Measurements from ENCODE around the gene CENPA.
A peak's percentile ranks its signal among the peaks of the same experiment; 100 is the strongest.

CENPA gene

DNA sequence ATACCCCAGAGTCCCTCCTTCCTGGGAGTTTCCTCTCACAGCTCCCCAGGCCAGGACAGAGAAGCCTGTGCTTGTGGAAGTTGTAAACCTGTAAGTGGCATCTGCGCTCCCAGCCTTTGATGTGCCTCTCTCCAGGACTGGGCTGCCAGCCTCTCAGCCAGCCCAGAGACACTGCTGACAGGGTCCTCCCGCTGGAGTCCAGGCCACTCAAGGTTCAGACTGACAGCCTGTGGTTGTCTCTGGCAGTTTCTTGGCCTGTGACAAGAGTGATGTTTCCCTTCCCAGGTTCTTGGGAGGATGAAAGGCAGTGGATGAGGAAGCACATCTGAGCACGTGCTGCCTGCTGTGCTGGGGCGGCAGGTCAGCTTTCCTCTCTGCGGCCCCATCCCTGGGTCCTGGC lies 18.7 kb upstream of the CENPA start:
- H3K4me3 Mint-ChIP-seq, result no peak overlapping the region
- no peak for DNase-seq
- no peaks in the 10 kb centered on the region for H3K9me3 Mint-ChIP-seq
- H3K4me1 Mint-ChIP-seq (ENCODE audit: low read depth in 2 of 2), result peaks cover 54 to 55% of the 10 kb centered on the region in 2 donors
- peaks cover 15% of the 10 kb centered on the region for H3K36me3 Mint-ChIP-seq (ENCODE audit: insufficient read depth)
- no peak for ATAC-seq (replicated peaks)
- peak overlapping the region in 1 of 2 donors; percentile 95 for H3K27ac Mint-ChIP-seq
- no peaks in the 10 kb centered on the region for H3K27me3 Mint-ChIP-seq

DNA sequence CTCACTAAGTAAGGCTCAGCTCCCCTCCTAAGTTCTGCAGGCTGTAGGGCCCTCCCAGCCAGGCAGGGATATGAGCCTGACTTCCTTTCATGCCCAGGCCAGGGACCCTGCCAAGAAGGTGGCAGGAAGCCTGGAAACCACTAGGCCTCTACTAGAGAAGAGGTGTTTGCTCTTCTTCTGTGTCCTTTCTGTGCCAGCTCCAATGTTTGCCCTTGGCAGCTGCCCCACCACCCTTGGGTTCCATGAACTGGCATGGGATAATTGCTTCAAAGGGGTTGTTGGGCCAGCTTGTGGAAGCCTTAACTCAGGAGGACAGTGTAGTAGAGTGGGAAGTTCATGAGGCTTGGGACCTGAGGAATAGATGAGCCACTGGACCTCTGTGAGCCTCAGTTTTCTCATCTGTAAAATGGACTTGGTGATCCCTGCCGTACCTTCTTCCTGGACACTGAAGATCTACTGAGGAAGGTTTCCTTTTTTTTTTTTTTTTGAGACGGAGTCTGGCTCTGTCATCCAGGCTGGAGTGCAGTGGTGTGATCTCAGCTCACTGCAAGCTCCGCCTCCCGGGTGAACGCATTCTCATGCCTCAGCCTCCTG lies 17.9 kb upstream of the CENPA start:
- Mint-ChIP-seq H3K36me3 (ENCODE audit: insufficient read depth) (peaks cover 15% of the 10 kb centered on the region), H3K27ac (peak overlapping the region in 1 of 2 donors; percentile 95), H3K4me1 (ENCODE audit: low read depth in 2 of 2) (peaks cover 62 to 63% of the 10 kb centered on the region in 2 donors)

DNA sequence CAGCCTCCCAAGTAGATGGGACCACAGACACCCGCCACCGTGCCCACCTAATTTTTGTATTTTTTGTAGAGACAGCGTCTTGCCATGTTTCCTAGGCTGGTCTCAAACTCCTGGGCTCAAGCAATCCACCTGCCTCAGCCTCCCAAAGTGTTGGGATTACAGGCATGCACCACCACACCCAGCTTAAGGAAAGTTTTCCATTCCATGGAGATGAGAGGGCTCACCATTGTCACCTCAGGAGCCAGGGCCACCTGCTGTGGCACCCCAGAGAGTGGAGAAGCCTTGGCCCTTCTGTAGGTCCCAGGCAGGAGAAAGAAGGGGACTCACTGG lies 17.1 kb upstream of the CENPA start:
- Mint-ChIP-seq H3K36me3 (ENCODE audit: insufficient read depth) (peaks cover 15% of the 10 kb centered on the region), H3K4me3 (peak overlapping the region in 1 of 2 donors; percentile 40), H3K9me3 (no peaks in the 10 kb centered on the region), H3K4me1 (ENCODE audit: low read depth in 2 of 2) (peaks cover 61 to 65% of the 10 kb centered on the region in 2 donors), H3K27ac (peak overlapping the region; percentile 83 to 88), H3K27me3 (no peaks in the 10 kb centered on the region)
- ATAC-seq (replicated peaks), result no peak
- no peak for DNase-seq

More for the DNA sequence above, 17.9 kb upstream of the CENPA start:
- ATAC-seq (replicated peaks) (no peak), DNase-seq (no peak)
- H3K27me3 Mint-ChIP-seq, result no peaks in the 10 kb centered on the region
- H3K9me3 Mint-ChIP-seq, result no peaks in the 10 kb centered on the region
- no peak overlapping the region for H3K4me3 Mint-ChIP-seq

DNA sequence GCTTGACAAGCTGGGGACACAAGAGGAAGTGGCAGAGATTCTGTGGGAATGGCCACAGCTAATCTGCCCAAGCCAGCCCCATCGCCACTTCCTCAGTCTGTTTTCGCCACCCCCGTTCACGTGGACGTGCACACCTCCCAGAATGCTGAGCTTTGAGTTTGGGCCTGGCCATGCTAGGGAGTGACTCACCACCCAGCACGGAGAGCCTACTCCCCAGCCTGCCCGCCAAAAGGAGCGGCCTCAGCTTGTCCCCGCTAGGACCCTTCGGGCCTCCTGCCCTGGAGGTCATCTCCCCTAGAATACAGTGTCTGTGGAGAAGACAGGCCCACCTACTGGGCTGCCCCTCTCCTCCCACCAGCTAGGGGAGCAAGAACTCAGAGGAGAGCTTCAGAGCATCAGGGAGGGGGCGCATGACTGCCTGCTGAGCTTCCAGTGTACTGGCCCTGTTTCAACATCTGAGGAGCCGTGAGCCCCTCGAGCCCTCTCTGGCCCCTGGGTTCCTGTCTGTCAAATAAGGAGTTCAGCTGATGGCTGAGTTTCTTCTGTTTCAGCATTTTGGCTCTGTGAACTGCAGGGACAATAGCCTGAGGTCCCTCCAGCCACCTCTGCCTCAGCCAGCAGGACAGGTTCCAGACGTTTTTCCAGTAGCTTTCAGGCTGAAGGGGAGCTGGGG lies 16.6 kb upstream of the CENPA start:
- peak overlapping the region in 1 of 2 donors; percentile 40 for H3K4me3 Mint-ChIP-seq
- ATAC-seq (replicated peaks) (no peak), DNase-seq (no peak)
- H3K27me3 Mint-ChIP-seq, result no peaks in the 10 kb centered on the region
- peaks cover 15% of the 10 kb centered on the region for H3K36me3 Mint-ChIP-seq (ENCODE audit: insufficient read depth)
- peak overlapping the region; percentile 83 to 88 for H3K27ac Mint-ChIP-seq
- H3K9me3 Mint-ChIP-seq, result no peaks in the 10 kb centered on the region
- peaks cover 61 to 65% of the 10 kb centered on the region in 2 donors for H3K4me1 Mint-ChIP-seq (ENCODE audit: low read depth in 2 of 2)

DNA sequence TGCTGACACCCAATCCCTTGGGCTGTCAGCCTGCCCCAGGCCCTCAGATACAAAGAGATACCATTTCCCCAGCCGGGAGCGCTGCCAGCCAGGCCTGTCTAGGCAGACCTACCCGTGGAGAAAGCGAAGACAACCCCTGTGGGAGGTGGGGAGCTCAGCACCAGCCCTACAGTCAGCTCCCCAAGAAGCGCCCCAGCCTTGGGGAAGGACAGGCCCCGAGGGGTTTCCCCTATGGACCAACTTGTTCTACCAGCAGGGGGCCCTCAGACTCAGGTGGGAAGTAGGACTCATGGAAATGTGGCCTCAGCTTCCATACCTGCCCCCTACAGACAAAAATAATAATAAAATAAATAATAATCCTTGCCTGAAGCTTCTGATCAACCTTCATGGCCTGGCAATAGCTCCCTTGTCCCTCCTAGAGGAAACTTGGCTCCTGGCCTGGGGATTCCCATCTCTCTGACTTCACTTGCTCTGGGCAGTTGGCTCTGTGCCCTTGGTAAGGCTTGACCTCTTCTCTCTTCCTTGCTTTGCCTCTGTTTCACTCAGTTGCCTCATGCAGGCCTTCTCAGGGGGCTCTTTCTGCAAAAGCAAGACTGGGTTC lies 14.8 kb upstream of the CENPA start:
- H3K27me3 Mint-ChIP-seq, result no peaks in the 10 kb centered on the region
- no peak for ATAC-seq (replicated peaks)
- peaks cover 20% of the 10 kb centered on the region for H3K36me3 Mint-ChIP-seq (ENCODE audit: insufficient read depth)
- peak in 1 of 3 experiments; percentile 18 for DNase-seq
- peaks cover 44 to 49% of the 10 kb centered on the region in 2 donors for H3K4me1 Mint-ChIP-seq (ENCODE audit: low read depth in 2 of 2)
- H3K9me3 Mint-ChIP-seq, result no peaks in the 10 kb centered on the region
- H3K27ac Mint-ChIP-seq, result peak overlapping the region; percentile 90
- no peak overlapping the region for H3K4me3 Mint-ChIP-seq

DNA sequence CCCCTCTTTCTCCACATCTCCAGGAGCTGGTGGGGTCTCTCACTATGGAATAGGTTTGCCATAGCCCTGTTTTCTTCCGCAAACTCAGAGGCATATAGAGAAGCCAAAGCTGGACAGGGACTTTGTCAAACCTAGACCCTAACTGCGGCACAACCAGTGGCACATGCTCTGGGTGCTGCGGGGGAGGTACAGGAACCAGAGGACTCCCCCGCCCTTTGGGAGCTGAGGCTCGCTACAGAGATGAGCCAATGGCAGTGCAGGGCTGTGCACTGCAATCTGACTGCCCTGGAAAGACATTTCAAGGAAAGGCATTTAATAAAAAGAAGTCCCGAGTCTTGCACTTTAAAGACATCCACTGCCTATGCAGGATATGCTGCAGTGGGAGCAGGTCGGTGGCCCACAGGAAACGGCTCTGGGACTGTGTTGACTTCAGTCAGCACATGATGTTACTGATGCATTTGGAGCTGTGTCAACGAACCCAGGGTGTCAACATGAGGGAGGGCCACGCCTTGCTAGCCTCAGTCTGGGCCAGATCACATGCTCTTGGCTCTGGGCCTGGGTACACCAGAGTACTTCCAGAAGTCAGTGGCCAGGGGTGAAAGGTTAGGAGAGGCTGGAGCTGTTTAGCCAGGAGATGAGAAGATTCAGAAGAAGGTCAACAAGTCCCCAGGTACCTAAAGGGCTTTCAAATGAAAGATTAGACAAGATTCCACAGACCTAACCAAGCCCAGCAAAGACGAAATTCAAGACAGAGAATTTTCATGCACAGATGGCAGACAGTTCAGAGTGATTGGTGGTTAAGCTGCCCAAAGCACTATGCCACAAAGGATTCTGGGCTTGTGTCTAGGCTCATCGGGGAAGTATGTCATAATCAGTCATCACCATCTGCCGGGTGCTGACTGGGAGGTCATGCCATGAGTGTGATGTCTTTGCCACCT lies 13.5 kb upstream of the CENPA start:
- H3K4me3 Mint-ChIP-seq, result peak overlapping the region; percentile 13 to 23
- no peaks in the 10 kb centered on the region for H3K9me3 Mint-ChIP-seq
- DNase-seq (peak; percentile 28 to 48 (median 34)), ATAC-seq (replicated peaks) (peak; percentile 82)
- H3K4me1 Mint-ChIP-seq (ENCODE audit: low read depth in 2 of 2), result peaks cover 48 to 51% of the 10 kb centered on the region in 2 donors
- H3K27ac Mint-ChIP-seq, result peak overlapping the region; percentile 90
- no peaks in the 10 kb centered on the region for H3K27me3 Mint-ChIP-seq
- H3K36me3 Mint-ChIP-seq (ENCODE audit: insufficient read depth), result peaks cover 31% of the 10 kb centered on the region

DNA sequence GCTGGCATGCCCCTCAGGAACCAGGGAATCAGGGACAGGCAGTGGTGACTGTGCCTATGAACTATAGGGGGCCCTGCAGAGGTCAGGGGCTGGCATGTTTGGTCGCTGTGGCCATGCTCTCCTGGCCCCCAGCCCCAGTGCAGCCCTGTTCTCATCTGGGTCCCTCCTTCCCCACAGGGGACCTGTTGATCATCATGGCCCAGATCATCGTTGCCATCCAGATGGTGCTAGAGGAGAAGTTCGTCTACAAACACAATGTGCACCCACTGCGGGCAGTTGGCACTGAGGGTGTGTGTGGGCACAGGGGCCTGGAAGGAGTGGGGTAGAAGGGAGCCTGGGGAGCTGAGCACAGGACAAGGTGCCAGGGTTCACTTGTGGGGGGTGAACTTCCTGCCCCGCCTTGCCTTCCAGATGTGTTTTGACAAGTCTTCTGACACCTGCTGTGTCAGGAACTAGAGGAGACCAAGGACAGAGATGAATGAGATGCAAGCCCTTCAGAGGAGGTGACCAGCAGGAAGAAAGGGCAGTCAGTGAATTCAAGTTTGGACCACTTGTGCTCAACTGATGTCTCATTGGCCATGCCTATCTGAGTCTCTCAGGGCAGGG lies 9.6 kb upstream of the CENPA start:
- Mint-ChIP-seq H3K27me3 (no peaks in the 10 kb centered on the region), H3K36me3 (ENCODE audit: insufficient read depth) (peaks cover 55% of the 10 kb centered on the region), H3K27ac (peak overlapping the region; percentile 62 to 87), H3K4me3 (no peak overlapping the region), H3K4me1 (ENCODE audit: low read depth in 2 of 2) (peaks cover 25 to 26% of the 10 kb centered on the region in 2 donors), H3K9me3 (no peaks in the 10 kb centered on the region)
- ATAC-seq (replicated peaks) (no peak), DNase-seq (no peak)

DNA sequence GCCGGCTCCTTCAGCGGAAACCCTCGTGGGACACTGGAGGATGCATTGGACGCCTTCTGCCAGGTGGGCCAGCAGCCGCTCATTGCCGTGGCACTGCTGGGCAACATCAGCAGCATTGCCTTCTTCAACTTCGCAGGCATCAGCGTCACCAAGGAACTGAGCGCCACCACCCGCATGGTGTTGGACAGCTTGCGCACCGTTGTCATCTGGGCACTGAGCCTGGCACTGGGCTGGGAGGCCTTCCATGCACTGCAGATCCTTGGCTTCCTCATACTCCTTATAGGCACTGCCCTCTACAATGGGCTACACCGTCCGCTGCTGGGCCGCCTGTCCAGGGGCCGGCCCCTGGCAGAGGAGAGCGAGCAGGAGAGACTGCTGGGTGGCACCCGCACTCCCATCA lies 7.8 kb upstream of the CENPA start:
- H3K27ac Mint-ChIP-seq, result peak overlapping the region in 1 of 2 donors; percentile 59
- H3K4me1 Mint-ChIP-seq (ENCODE audit: low read depth in 2 of 2), result peaks cover 8 to 9% of the 10 kb centered on the region in 2 donors
- H3K27me3 Mint-ChIP-seq, result no peaks in the 10 kb centered on the region
- H3K36me3 Mint-ChIP-seq (ENCODE audit: insufficient read depth), result peaks cover 51% of the 10 kb centered on the region
- H3K4me3 Mint-ChIP-seq, result no peak overlapping the region
- ATAC-seq (replicated peaks), result no peak
- DNase-seq, result no peak
- no peaks in the 10 kb centered on the region for H3K9me3 Mint-ChIP-seq

DNA sequence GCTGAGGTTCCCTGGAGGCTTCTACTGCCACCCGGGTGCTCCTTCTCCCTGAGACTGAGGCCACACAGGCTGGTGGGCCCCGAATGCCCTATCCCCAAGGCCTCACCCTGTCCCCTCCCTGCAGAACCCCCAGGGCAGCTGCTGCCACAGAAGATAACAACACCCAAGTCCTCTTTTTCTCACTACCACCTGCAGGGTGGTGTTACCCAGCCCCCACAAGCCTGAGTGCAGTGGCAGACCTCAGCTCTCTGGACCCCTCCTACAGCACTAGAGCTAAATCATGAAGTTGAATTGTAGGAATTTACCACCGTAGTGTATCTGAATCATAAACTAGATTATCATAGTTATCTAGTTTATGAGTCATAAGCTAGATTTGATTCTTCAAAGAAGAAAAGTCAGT lies 7.3 kb upstream of the CENPA start:
- peaks cover 51% of the 10 kb centered on the region for H3K36me3 Mint-ChIP-seq (ENCODE audit: insufficient read depth)
- H3K27me3 Mint-ChIP-seq, result no peaks in the 10 kb centered on the region
- no peaks in the 10 kb centered on the region for H3K9me3 Mint-ChIP-seq
- H3K27ac Mint-ChIP-seq, result peak overlapping the region in 1 of 2 donors; percentile 59
- no peak for ATAC-seq (replicated peaks)
- peaks cover 8 to 9% of the 10 kb centered on the region in 2 donors for H3K4me1 Mint-ChIP-seq (ENCODE audit: low read depth in 2 of 2)
- no peak for DNase-seq
- no peak overlapping the region for H3K4me3 Mint-ChIP-seq

DNA sequence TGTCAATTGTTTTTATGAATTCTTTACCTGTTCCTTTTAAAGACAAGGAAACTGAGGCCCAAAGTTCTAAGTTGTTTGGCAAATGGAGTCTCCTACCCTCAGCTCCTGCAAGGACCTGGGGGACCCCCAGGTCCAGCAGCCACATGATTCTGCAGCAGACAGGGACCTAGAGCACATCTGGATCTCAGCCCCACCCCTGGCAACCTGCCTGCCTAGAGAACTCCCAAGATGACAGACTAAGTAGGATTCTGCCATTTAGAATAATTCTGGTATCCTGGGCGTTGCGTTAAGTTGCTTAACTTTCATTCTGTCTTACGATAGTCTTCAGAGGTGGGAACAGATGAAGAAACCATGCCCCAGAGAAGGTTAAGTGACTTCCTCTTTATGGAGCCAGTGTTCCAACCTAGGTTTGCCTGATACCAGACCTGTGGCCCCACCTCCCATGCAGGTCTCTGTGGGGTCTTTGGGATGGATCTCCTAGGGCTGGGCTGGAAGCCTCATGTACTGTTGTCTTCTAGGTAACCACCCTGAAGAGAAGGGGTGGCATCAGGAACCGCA lies 5.6 kb upstream of the CENPA start:
- no peak for DNase-seq
- Mint-ChIP-seq H3K9me3 (no peaks in the 10 kb centered on the region), H3K36me3 (ENCODE audit: insufficient read depth) (peaks cover 48% of the 10 kb centered on the region), H3K27me3 (no peaks in the 10 kb centered on the region), H3K4me3 (no peak overlapping the region), H3K4me1 (ENCODE audit: low read depth in 2 of 2) (peaks cover 10 to 12% of the 10 kb centered on the region in 2 donors), H3K27ac (peak overlapping the region; percentile 44 to 83)
- ATAC-seq (replicated peaks), result no peak

DNA sequence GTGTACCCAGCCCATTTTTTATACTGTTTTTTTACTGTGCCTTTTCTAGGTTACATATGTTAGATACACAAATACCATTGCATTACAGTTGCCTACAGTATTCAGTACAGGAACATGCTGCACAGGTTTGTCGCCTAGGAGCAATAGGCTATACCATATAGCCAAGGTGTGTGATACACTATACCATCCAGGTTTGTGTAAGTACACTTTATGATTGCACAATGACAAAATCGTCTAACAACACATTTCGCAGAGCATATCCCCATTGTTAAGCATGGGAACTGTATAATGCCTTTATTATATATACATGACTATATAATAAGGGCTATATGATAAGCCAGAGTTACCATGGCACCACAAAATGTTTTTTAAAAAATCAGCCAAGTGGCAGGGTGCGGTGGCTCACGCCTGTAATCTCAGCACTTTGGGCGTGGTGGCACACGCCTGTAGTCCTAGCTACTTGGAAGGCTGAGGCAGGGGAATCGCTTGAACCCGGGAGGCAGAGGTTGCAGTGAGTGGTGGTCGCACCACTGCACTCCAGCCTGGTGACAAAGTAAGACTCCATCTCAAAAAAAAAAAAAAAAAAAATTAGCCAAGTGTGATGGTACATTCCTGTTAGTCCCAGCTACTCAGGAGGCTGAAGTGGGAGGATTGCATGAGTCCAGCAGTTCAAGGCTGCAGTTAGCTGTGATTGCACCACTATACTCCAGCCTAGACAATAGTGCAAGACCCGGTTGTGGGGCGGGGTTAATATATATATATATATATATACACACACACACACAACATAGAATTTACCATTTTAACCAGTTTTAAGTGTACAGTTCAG lies 2.8 kb upstream of the CENPA start:
- H3K4me1 Mint-ChIP-seq (ENCODE audit: low read depth in 2 of 2), result peaks cover 11 to 13% of the 10 kb centered on the region in 2 donors

DNA sequence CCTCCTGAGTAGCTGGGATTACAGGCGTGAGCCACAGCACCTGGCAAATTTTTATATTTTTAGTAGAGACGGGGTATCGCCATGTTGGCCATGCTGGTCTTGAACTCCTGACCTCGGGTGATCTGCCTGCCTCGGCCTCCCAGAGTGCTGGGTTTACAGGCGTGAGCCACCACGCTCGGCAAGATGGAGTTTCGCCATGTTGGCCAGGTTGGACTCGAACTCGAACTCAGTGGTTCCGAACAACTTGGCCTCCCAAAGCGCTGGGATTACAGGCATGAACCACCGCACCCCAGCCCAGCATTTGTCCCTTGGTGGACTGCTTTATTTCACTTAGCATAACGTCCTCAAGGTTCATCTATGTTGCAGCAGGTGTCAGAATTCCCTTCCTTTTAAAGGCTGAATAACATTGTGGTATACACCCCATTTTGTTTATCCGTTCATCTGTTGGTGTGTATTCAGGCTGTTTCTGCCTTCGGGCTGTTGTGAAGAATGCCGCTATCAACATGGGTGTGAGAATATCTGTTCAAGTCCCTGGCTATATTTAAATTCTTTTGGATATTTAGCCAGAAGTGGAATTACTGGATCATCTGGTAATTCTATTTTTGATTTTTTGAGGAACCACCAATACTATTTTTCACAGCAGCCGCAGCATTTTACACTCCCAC lies 1.2 kb upstream of the CENPA start:
- Mint-ChIP-seq H3K4me1 (ENCODE audit: low read depth in 2 of 2) (peaks cover 8 to 13% of the 10 kb centered on the region in 2 donors), H3K4me3 (peak overlapping the region; percentile 80 to 83), H3K36me3 (ENCODE audit: insufficient read depth) (peaks cover 13% of the 10 kb centered on the region), H3K9me3 (no peaks in the 10 kb centered on the region), H3K27ac (peak overlapping the region in 1 of 2 donors; percentile 67), H3K27me3 (no peaks in the 10 kb centered on the region)
- ATAC-seq (replicated peaks) (no peak), DNase-seq (no peak)

More for the DNA sequence above, 2.8 kb upstream of the CENPA start:
- H3K4me3 Mint-ChIP-seq, result no peak overlapping the region
- no peaks in the 10 kb centered on the region for H3K27me3 Mint-ChIP-seq
- peaks cover 26% of the 10 kb centered on the region for H3K36me3 Mint-ChIP-seq (ENCODE audit: insufficient read depth)
- DNase-seq (no peak), ATAC-seq (replicated peaks) (no peak)
- H3K27ac Mint-ChIP-seq, result no peak overlapping the region
- H3K9me3 Mint-ChIP-seq, result no peaks in the 10 kb centered on the region
